Neural crest cell (in vitro differentiated cells): ENCODE results near the gene OR7G3. TPM values are rescaled to one million over a fixed set of nuclear protein-coding genes. Genes with fewer than 3 reads are reported as not detected.

Source experiments
- DNase-seq: peaks from one replicate; pipeline ENCODE4 v3.0.0; 2021; ENCODE audit warnings: low read depth, mixed read lengths, low spot score
- H3K27ac Mint-ChIP-seq: one replicate; pipeline ENCODE4 v1.8.0; 2021; ENCODE audit warnings: mild to moderate bottlenecking, mixed read lengths; ENCODE audit not compliant: unreplicated experiment
- H3K27me3 Mint-ChIP-seq: 2 replicates; pipeline ENCODE4 v1.8.0; 2021; ENCODE audit warnings: low read depth, mild to moderate bottlenecking, mixed read lengths
- H3K36me3 Mint-ChIP-seq: 2 replicates; pipeline ENCODE4 v1.8.0; 2021; ENCODE audit warnings: low read depth, mild to moderate bottlenecking, mixed read lengths
- H3K4me1 Mint-ChIP-seq: 2 replicates; pipeline ENCODE4 v1.8.0; 2021; ENCODE audit warnings: mixed read lengths
- H3K4me3 Mint-ChIP-seq: one replicate; pipeline ENCODE4 v1.8.0; 2021; ENCODE audit warnings: mild to moderate bottlenecking, mixed read lengths
- H3K9me3 Mint-ChIP-seq: 2 replicates; pipeline ENCODE4 v1.8.0; 2021; ENCODE audit warnings: mixed read lengths
- CTCF ChIP-seq: fragments of 200-600 bp; sonication (generic); conservative IDR thresholded peaks from 2 replicates; pipeline ENCODE4 v1.5.0; 2021; ENCODE audit warnings: antibody characterized with exemption, mild to moderate bottlenecking
- total RNA-seq: library from RNA; stranded (reverse); gene quantifications from 2 replicates; pipeline ENCODE4 v1.2.1, GENCODE V29; 2021

The OR7G3 gene
- total RNA-seq, 1 donor from 2014 or later, result not detected

DNA sequence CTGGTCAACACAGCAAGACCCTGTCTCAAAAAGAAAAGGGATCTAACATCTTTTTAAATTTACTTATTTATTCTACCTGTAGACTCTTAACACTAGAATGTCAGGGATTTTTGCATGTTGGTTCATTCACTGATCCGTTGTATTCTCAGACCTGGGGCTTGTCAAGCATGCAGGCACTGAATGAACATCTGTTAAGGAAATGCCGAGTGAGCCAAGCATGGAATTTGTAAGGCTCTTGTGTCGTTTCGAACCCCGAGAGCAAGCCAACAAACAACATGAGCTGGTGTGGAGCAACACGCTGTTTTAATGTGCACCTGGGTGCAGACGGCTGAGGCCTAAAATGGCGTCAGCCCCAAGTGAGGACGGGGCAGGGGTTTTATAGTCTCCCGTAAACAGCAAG is 49.8 kb downstream of the OR7G3 start:
- Mint-ChIP-seq H3K36me3 (no peaks in the 10 kb centered on the region), H3K9me3 (no peaks in the 10 kb centered on the region), H3K27ac (no peak overlapping the region), H3K27me3 (no peaks in the 10 kb centered on the region), H3K4me1 (peaks cover 5% of the 10 kb centered on the region), H3K4me3 (no peak overlapping the region)
- no peak for DNase-seq
- no peak for TF ChIP-seq CTCF

Other genes starting within 250 kb of the OR7G3 start
- 0.02 TPM in 1 of 2 replicates, not detected in the other for gene MUC16, start 116.5 kb downstream of the OR7G3 start, total RNA-seq
- not detected in 2 replicates for gene OR1M1, start 39.9 kb downstream of the OR7G3 start, total RNA-seq
- gene OR7G2, start 19.5 kb downstream of the OR7G3 start, total RNA-seq, result not detected in 2 replicates
- gene OR7G1, start 11.2 kb downstream of the OR7G3 start, total RNA-seq, result not detected in 2 replicates
- 40.9 and 44.0 TPM in 2 replicates for gene ZNF317, start 13.4 kb upstream of the OR7G3 start, total RNA-seq
- gene OR7D2, start 52.0 kb upstream of the OR7G3 start, total RNA-seq, result 1.6 and 1.9 TPM in 2 replicates
- gene OR7D4, start 92.6 kb upstream of the OR7G3 start, total RNA-seq, result not detected in 2 replicates
- not detected in 2 replicates for gene OR7E24, start 124.0 kb upstream of the OR7G3 start, total RNA-seq
- 6.7 and 7.3 TPM in 2 replicates for gene ZNF699, start 182.9 kb upstream of the OR7G3 start, total RNA-seq
- gene ZNF559, start 197.2 kb upstream of the OR7G3 start, total RNA-seq, result 24.0 and 26.5 TPM in 2 replicates
- gene ZNF177, start 236.1 kb upstream of the OR7G3 start, total RNA-seq, result 8.0 and 9.6 TPM in 2 replicates